DND-41 (cell line): ENCODE results near the gene SIRT2.

Experiments
- EZH2 ChIP-seq: IDR thresholded peaks from 3 replicates; pipeline ENCODE4 v1.6.1; 2012; ENCODE audit warnings: borderline replicate concordance, low read depth, mild to moderate bottlenecking, moderate library complexity, low read length, inconsistent platforms; ENCODE audit not compliant: severe bottlenecking
- TF ChIP-seq, protein P1 (sequence below): IDR thresholded peaks from 2 replicates; pipeline ENCODE4 v1.5.1; 2012; ENCODE audit warnings: borderline replicate concordance, low read length, moderate library complexity, mild to moderate bottlenecking; ENCODE audit not compliant: poor library complexity, severe bottlenecking; ENCODE audit errors: extremely low read depth

DNA sequence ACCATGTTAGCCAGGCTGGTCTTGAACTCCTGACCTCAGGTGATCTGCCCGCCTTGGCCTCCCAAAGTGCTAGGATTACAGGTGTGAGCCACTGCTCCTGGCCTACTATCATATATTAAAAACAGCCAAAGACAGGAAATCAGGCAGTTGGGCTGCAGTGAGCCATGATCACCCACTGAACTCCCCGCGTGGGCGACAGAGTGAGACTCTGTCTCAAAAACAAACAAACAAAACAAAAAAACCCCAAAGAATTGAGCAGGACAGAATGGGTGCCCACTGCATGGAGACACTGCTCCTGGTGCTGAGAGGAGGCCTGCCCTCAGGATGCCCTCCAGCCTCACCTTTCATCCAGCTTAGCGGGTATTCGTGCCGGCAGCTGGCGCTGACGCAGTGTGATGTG lies 16.1 kb downstream of the SIRT2 start:
- TF ChIP-seq, protein P1, sequence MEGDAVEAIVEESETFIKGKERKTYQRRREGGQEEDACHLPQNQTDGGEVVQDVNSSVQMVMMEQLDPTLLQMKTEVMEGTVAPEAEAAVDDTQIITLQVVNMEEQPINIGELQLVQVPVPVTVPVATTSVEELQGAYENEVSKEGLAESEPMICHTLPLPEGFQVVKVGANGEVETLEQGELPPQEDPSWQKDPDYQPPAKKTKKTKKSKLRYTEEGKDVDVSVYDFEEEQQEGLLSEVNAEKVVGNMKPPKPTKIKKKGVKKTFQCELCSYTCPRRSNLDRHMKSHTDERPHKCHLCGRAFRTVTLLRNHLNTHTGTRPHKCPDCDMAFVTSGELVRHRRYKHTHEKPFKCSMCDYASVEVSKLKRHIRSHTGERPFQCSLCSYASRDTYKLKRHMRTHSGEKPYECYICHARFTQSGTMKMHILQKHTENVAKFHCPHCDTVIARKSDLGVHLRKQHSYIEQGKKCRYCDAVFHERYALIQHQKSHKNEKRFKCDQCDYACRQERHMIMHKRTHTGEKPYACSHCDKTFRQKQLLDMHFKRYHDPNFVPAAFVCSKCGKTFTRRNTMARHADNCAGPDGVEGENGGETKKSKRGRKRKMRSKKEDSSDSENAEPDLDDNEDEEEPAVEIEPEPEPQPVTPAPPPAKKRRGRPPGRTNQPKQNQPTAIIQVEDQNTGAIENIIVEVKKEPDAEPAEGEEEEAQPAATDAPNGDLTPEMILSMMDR = no peak
- TF ChIP-seq EZH2 = no peak
